HG02571 (cell line): ENCODE measurements around the gene EML2.
"Not testable (repeated sequence)": the region's sequence is repeated elsewhere in the genome, so short reads cannot be mapped to it uniquely, and the experiment has no call there.

Experiments
- ATAC-seq: cut with Tn5 transposase; IDR thresholded peaks from one replicate; pipeline ENCODE4 v1.9.1; 2021; ENCODE audit warnings: mild to moderate bottlenecking, moderate library complexity; ENCODE audit not compliant: unreplicated experiment

The EML2 gene

DNA sequence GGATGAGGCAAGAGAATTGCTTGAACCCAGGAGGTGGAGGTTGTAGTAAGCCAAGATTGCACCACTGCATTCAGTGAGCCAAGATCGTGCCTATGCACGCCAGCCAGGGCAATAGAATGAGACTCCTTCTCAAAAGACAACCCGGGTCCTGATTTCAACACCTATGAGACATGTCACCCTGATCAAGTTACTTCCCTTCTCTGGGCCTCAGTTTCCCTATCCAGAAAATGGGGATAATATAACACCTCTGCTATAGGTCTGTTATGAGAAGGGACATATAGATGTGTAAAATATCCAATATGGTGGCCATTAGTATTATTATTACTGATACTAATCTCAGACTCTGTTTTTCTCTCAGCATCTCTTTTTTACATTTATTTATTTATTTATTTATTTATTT, 15.9 kb upstream of the EML2 start:
- no peak for ATAC-seq

DNA sequence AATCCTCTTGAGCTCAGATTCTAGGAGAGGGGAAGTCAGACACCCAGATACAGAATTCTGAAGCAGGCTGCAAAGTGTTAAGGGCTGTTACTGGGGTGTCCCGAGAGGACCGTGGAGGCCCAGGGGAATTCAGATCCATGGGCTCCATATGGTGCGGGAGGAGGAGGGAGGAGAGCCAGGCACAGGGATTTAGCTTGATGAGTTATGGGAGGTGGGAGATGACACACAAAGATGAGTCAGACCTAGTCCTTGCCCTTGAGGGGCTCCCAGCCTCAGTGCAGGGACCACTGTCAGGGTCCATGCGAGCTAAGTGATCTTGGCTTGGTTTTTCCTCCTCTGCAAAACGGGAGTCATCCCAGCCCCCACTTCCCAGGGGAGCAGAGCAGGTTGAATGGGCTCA, 14.4 kb upstream of the EML2 start:
- no peak for ATAC-seq

DNA sequence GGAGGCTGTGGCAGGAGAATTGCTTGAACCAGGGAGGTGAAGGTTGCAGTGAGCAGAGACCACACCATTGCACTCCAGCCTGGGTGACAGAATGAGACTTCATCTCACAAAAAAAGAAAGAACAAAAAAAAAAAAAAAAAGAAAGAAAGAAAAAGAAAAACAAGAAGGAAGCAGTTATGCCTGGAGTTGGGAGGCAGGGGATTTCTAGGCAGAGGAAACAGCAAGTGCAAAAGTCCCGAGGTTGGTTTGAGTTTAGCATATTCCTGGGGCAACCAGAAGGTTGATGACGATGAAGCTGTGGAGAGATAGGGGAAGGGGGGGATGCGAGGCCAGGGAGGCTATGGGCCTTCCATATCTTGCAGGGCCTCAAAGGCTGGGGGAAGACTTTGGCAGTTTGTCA, 11.5 kb upstream of the EML2 start:
- ATAC-seq: no peak

DNA sequence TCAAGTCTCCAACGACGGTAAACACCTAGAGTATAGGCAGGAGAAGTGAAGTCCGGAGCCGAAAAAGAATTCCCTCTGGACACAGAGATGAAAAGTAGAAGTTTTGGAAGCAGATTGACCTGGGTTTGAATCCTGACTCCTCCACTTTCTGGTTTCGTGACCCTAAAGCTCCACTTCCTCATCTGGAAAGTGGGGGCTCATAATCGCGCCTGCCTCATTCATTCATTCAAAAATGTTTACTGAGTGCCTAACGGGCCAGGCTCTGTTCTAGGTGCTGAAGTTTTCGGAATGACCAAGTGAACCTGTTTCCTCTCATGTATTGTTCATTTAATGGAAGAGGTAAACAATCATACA, 7.1 kb upstream of the EML2 start:
- no peak for ATAC-seq

DNA sequence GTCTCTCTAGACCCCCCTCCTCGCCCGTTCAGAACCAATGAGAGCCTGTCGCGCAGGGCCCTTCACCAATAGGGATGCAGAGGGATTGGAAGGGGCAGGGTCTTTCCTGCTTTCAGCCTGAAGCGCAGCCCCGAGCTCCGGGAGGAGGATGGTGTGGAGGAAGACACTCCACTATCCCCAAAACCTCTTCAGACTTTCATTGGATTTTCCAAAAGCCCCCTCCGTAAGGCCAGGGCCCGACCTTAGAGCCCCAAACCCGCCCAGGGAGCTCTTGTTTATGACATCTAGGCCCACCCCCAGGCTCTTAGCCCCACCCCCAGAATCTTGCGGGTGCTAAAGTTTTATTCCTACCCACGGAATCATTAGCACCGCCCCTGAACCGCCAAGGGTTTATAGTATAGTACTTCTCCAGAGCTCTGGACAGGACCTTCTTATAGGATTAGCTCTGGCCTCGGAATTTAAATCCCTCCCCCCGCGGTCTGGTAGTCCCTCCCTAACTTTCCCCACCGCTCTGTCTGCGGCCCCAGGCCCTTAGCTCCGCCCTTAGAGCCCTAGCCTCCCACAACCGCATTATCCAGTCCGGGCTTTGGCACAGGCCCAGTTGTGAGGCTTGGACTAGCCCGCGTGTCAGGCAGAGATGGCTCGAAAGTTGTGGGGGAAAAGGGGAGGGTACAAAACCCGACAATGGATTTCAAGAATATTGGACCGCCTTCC, 6.6 kb upstream of the EML2 start:
- ATAC-seq: peak; percentile 30

DNA sequence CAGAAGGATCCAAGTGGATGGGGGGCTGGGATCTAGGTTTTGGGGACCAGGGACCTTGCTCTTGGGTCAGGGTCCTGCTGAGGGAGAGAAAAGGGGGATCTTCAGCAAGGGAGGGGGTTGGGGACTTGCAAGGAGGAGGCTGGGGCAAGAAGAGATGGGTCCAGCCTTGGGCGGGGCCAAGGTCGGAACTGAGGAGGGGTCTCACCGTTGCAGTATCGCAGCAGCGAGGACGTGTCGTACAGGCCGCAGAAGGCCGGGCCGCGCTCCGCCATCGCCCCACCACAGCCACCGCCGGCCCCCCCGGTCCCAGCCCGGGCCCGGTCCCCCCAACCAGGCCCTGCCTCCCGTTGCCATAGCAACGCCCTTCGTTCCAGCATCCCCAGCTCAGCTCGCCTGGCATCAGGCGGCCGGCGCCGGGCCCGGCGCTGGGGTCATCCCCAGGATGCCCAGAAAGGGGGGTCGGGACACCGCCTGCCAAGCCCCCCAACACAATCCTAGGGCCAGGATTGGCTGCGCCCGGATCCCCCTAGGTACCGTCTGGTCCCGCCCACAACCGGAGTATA, 6.0 kb upstream of the EML2 start:
- ATAC-seq: no peak

DNA sequence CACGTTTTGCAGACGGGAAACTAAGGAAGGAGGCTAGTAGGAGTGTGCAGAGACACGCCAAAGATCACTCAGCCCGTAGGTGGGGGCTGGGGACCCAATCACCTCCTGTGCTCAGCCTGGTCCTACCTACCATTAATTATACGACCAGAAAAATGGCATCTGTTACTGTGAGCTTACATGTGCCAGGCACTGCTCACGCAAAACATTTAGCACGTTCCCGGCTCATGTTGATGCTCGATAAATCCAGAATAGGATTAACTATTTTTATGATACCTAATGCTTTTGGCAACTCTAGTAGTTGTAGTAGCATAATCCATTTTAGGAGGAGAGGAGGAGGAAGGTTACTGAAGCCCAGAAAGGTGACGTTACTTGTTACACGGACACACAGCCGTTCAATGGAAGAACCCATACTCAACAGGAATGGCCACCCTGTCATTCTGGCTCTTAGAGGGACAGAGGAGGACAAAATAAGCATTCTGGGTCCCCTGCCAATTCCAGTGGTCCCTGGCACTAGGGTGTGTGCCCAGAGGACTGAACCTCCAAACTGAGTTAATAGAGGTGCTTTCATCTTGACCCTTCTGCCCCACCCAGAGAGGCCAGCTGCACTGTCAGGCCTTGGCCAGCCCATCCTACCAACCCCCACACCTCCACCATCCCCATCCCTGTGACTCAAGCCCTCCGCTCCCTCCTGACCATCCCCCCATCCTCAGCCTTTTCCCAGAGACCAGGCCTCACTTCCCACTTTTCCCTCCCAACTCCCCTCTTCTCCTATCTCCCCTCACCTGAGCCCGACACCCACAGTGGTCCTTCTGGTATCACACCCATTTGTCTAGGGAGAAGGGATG, 5.0 kb upstream of the EML2 start:
- ATAC-seq: no peak

DNA sequence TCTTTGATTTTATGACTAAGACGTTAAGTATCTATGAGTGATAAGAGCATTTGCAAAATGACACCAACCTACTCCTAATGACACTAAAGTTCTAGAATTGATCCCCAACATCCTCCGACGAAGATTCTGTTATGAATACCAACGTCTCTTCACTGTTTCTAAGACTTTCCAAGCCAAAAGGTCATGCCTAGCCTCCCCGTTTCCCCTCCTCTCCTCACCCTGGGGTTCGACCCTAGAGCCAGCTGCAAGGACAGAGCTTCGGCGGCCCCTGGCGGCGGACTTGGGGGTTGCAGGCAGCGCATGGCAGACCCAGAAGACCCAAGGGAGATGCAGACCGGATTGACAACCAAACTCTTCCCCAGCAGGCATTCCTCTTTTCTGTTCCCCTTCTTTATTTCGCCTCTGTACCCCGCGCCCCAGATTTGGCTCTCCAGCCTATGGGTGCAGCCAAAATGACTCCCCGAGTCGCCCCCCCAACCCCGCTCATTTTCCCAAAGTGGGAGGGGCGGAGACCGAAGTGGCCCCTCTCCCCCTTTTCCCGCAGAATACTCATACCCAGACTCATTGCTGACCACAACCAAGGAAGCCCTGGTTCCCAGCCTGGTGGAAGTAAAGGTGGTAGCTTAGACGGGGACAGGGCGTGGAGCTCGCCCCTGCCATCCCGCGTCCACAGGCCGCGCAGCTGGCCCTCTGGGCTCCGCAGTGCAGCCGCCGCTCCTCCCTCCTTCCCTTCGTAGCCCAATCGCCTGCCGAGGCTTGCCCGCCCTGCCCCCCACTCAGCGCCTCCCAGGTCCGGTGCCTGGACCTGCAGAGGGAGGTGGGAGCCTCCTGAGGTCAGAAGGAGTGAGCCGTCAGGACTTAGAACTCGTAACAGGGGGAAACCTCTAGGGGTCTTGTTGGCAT, 4.1 kb upstream of the EML2 start:
- no peak for ATAC-seq

DNA sequence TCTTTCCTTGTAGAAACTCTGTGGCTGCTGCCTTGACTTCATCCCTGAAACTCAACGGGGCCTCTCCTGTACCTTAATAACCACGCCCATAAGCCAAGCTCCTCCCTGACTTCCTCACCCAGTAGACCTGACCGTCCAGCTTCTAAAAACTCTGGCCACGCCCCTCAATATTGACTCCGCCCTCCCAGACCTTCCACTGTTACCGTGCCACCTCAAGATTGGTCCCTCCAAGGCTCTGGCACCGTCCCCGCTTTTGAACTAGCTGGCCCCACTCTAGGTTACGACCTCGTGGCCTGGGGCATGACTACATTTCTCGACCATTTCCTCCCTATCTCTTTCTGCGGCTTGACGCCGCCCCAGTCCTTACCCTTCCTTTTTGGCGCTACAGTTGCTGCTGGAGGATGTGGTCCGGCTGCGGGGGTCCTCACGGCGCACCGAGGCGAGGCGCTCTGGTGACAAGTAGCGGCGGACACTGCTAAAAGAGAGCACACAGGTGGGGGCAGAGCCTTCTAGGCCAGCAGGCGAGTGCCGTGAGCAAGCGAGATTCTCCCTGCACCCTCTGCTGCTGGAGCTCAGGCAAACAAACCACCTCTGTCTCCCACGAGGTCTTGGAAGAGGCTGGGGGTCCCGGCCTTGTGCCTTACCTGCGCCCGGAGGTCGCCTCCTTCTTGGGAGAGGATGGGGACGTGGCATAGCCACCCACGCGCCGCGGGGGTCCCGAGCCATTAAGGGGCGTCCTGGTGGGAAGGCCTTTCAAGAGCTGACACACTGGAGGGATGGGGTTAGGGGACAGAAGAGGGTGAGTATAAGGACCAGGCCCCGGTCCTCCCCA, 2.3 kb upstream of the EML2 start:
- peak; percentile 36 for ATAC-seq

DNA sequence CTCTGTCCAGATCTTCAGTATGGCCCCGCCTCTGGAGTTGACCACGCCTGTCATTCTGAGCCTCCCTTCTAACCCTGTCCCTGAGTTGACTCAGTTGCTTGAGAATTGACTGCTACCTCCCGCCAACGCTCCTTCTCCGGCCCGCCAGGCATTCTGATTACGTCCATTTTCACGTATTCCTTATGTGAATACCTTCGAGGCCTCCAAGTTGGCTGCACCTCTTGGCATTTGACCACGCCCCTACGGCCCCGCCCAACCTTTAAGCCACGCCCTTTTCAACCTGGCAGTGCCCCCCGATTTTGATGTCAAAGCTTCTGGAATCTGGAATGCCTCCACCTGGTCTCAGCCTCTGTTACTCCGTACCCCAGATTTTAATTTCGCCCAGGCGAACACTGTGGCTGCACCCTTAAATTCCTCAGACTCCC, 1.7 kb upstream of the EML2 start:
- no peak for ATAC-seq

DNA sequence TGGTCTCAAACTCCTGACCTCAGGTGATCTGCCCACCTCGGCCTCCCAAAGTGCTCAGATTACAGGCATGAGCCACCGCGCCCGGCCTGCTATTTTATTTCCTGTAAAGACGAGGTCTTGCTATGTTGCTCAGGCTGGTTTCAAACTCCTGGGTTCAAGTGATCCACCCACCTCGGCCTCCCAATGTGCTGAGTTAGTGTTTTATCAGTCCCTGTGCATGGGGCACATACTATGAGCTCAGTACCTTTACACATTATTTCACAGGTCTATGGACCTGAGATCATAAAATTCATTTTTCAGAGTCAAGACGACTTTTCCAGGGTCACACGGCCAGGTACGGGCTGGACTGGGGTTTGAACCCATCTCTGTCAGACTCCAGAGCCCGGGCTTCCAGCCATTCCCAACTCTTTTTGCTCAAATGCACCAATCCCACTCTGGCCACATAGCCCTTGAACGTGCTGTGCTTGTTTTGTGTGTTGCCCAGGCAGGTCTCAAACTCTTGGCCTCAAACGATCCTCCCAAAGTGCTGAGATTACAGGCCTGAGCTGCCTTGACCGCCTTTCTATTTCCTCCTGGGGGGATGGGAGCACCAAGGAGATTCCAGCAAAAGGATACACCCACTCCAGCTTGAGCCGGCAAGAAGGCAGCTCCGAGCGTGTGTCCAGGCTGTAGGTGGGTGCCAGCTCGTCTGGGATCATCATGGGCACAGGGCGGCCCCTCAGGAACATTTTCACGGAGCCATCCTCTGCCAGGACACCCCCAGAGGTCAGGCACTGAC, 1.1 kb downstream of the EML2 start:
- ATAC-seq: no peak

DNA sequence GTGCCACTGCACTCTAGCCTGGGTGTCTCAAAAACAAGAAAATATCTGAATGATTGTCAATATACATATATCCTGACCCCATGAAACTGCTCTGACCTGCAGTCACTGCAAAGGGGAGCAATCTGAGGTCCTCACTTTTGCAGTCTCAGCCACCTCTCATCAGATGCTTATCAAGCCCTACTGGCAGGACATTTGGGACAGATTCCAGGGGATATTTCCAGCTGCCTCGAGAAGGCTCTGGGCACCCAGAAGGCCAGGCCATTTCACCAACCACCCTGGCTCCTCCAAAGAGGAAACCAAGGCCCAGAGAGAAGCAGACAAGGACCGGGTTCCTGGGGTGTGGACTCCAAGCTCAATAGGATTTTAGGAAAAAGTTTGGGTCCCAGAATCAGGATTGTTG, 2.3 kb downstream of the EML2 start:
- ATAC-seq: no peak

DNA sequence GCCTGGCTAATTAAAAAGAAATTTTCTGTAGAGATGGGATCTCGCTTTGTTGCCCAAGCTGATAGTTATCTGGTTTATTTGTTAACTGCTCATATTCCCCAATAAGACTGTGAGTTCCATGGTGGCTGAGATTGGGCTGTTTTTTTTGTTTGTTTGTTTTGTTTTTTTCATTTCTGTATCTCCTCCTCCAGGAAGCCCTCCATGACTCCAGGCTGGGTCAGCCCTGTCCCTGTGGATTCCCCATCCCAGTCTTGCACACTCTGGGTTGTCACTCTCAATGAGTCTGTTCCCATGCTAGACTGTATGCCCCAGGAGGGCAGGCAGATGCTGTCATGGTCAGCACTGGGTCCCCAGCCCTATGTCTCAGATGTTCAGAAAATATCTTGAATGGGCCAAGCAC, 2.9 kb downstream of the EML2 start:
- no peak for ATAC-seq

DNA sequence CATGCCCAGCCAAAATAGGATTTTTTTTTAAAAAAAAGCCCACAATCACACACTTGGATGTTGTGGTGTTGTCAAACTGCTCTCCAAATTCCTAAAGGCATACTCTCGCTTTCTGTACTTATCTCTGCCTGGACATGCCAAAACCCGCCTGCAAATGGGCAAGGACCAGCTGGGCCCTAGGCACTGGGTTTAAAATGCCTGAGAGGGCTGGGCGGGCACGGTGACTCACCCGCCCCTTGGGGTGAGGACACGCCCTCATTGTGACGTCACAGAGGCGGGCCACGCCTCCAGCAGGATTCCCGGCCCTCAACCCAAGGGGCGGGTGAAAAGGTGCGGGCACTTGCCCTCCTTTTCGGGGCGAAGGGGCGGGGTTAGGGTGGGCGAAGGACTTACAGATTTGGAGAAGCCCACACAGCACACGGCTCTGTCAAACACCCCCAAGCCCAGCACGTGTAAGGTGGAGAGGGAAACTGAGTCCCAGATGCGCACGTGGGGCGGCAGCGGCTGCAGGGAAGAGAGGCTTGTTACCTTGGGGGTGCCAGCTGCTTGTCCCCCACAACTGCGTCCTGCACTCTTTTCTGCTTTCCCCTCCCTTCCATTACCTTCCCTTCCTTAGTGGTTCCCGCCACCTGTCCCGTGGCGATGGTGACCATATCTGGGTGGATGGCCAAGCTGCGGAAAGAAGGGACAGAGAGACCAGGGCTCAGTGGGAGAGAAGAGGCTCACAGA, 6.6 kb downstream of the EML2 start:
- ATAC-seq: no peak

DNA sequence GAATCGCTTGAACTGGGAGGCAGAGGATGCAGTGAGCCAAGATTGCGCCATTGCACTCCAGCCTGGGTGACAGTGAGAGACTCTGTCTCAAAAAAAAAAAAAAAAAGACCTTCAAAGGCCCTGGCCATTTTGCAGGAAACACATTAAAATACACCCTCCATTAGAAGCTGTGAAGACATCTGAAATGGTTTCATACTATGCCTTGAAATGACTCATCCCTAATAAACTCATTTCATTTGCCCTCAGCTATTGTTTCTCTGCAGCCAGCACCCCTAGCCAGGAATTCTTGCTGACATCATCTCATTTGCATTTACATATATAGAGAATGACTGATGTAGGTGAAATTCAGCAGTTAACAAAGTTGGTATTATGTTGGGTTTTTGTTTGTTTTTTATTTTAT, 8.7 kb downstream of the EML2 start:
- no peak for ATAC-seq

DNA sequence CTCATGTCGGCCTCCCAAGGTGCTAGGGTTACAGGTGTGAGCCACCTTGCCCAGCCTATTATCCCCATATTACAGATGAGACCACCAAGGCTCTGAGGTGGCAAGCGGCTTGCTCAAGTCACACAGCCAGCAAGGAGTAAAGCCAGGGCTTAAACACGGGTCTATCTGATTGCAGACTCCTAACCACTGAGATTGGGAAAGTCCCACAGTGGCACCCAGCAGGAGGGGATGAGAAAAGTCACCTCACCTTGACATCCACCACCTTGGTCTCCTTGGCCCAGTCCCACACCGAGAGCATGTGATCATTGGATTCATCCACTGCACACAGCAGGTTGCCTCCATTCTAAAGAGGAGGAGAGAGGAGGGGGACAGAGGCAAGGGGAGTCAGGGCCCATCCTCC, 9.5 kb downstream of the EML2 start:
- no peak for ATAC-seq

DNA sequence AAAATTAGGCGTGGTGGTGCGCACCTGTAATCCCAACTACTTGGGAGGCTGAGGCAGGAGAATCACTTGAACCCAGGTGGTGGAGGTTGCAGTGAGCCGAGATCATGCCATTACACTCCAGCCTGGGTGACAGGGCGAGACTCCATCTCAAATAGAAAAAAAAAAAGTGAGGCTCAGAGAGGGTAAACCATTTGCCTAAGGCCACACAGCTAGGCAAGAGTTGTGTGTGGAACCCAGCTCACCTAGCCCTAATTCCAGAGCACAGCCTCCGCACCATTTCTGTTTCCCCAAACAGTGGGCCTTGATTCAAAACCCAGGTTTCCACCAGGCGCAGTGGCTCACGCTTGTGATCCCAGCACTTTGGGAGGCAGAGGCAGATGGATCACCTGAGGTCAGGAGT, 11.0 kb downstream of the EML2 start:
- ATAC-seq: not testable (repeated sequence)

DNA sequence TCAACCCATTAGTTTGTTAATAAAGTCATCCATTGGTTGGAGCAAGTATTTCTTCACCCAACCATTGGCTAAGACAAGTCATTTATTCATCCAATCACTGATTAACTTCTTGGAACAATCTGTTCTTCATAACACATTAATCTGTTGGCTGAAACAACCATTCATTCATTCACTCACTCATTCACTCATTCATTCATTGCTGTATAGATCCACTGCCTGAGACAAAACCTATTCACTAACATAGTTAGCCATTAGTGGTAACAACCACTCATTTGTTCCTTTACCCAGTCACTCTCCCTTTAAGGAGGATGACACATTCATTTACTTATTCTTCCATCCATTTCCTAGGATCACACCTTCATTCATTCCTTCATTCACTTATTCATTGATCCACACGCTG, 15.2 kb downstream of the EML2 start:
- no peak for ATAC-seq

DNA sequence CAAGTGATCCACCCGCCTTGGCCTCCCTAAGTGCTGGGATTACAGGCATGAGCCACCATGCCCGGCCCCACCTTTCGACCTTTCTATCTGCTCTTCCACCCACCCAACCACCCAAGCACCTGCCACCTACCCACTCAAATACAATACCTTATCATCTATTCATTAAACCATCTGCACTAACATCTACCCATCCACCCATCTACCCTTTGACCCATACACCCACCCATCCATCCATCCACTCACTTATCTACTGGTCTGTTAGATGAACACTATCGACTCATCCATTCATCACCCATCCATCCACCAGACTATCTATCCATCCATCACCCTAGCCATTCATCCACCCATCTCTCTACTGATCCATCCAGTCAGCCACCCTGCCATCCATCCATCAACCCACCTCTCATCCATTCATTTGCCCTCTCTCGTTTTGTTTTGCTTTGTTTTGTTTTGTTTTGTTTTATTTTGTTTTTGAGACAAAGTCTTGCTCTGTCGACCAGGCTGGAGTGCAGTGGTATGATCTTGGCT, 17.2 kb downstream of the EML2 start:
- ATAC-seq: no peak
